SK-N-SH (cell line): ENCODE measurements around the gene HDAC8. TPM values are rescaled to one million over a fixed set of nuclear protein-coding genes. Genes with fewer than 3 reads are reported as not detected.
A peak's percentile ranks its signal among the peaks of the same experiment; 100 is the strongest.

Experiments used
- CTCF ChIA-PET: fragments of 300-600, 350-600 bp; formaldehyde crosslinking; extraction: SDS; loops from one replicate; lab custom pipeline; 2021; lab: Yijun Ruan, JAX
- POLR2A ChIA-PET: fragments of 350-600 bp; sonication (Branson Sonifier 250); formaldehyde crosslinking; extraction: SDS; loops from one replicate; lab custom pipeline; 2020; ENCODE audit warnings: antibody characterized with exemption, inconsistent platforms; lab: Yijun Ruan, JAX
- DNase-seq: peaks from one replicate; pipeline ENCODE4 v3.0.0; 2012
- H2AFZ ChIP-seq: fragments of 200-600 bp; sonication (generic); 2 replicates; pipeline ENCODE4 v1.8.1; 2016; ENCODE audit warnings: antibody characterized with exemption, mild to moderate bottlenecking, low read depth
- H3F3A ChIP-seq: fragments of 200-600 bp; sonication (generic); replicated peaks from 2 replicates; pipeline ENCODE3; 2016; ENCODE audit warnings: antibody characterized with exemption, mild to moderate bottlenecking; ENCODE audit not compliant: insufficient read depth
- H3K27ac ChIP-seq, 2 experiments: fragments of 200-500 bp in 1 of 2; fragments of 200-600 bp in 1 of 2; sonication (Bioruptor generic) in 1 of 2; sonication (generic), shearing (Covaris generic) in 1 of 2; 2 replicates each; pipeline versions ENCODE4 v1.5.1 to v1.6.1; 2014 to 2016; ENCODE audit warnings: low read depth in 2 of 2, inconsistent platforms in 1 of 2, low read length in 1 of 2, mild to moderate bottlenecking in 1 of 2, mixed read lengths in 1 of 2
- H3K27me3 ChIP-seq: fragments of 200-600 bp; sonication (generic), shearing (Covaris generic); 2 replicates; pipeline ENCODE4 v1.6.1; 2016; ENCODE audit warnings: mixed run types; ENCODE audit not compliant: insufficient read depth
- H3K36me3 ChIP-seq, 2 experiments: fragments of 200-500 bp in 1 of 2; fragments of 200-600 bp in 1 of 2; sonication (Bioruptor generic) in 1 of 2; sonication (generic) in 1 of 2; replicated peaks in 1 of 2; 2 replicates each; pipeline versions ENCODE3 to v1.5.1; 2014 to 2016; ENCODE audit warnings: low read length in 1 of 2, mild to moderate bottlenecking in 1 of 2; ENCODE audit not compliant: insufficient read depth in 2 of 2, control insufficient read depth in 1 of 2
- H3K4me1 ChIP-seq, 2 experiments: fragments of 200-500 bp in 1 of 2; fragments of 200-600 bp in 1 of 2; sonication (Bioruptor generic) in 1 of 2; sonication (generic), shearing (Covaris generic) in 1 of 2; 2 replicates each; pipeline versions ENCODE4 v1.5.1 to v1.6.1; 2014 to 2016; ENCODE audit warnings: low read depth in 1 of 2, low read length in 1 of 2, mixed run types in 1 of 2; ENCODE audit not compliant: insufficient read depth in 2 of 2, control insufficient read depth in 1 of 2
- H3K4me2 ChIP-seq: fragments of 200-600 bp; sonication (generic), shearing (Covaris generic); 2 replicates; pipeline ENCODE4 v1.6.1; 2017; ENCODE audit warnings: mixed run types
- H3K4me3 ChIP-seq, 2 experiments: fragments of 200-500 bp in 1 of 2; fragments of 200-600 bp in 1 of 2; sonication (Bioruptor generic) in 1 of 2; sonication (generic), shearing (Covaris generic) in 1 of 2; 2 replicates each; pipeline versions ENCODE4 v1.5.1 to v1.8.1; 2014 to 2016; ENCODE audit warnings: low read depth in 2 of 2, inconsistent platforms in 1 of 2, low read length in 1 of 2, mild to moderate bottlenecking in 1 of 2, mixed read lengths in 1 of 2, moderate library complexity in 1 of 2
- H3K79me2 ChIP-seq: fragments of 200-600 bp; sonication (generic); 2 replicates; pipeline ENCODE4 v1.8.1; 2017; ENCODE audit warnings: mild to moderate bottlenecking; ENCODE audit not compliant: insufficient read depth
- H3K9ac ChIP-seq: fragments of 200-600 bp; sonication (generic); 2 replicates; pipeline ENCODE4 v1.6.1; 2017; ENCODE audit warnings: mixed run types
- H3K9me2 ChIP-seq: fragments of 200-600 bp; sonication (generic); 2 replicates; pipeline ENCODE4 v1.6.1; 2017; ENCODE audit warnings: mixed run types
- H3K9me3 ChIP-seq: fragments of 200-600 bp; sonication (generic); 2 replicates; pipeline ENCODE4 v1.6.1; 2017; ENCODE audit warnings: mixed run types, mild to moderate bottlenecking, moderate library complexity
- H4K20me1 ChIP-seq: fragments of 200-600 bp; sonication (generic); 2 replicates; pipeline ENCODE4 v1.6.1; 2017; ENCODE audit warnings: mild to moderate bottlenecking, mixed run types; ENCODE audit not compliant: insufficient read depth
- CHD2 ChIP-seq: fragments of 150-350 bp; IDR thresholded peaks from 2 replicates; pipeline ENCODE4 v1.6.1; 2018; ENCODE audit warnings: low read length; ENCODE audit not compliant: partially characterized antibody
- CTCF ChIP-seq: fragments of 200-600 bp; sonication (generic); IDR thresholded peaks from 2 replicates; pipeline ENCODE4 v1.6.1; 2017; ENCODE audit warnings: antibody characterized with exemption, mild to moderate bottlenecking, moderate library complexity
- FOSL2 ChIP-seq: IDR thresholded peaks from 2 replicates; pipeline ENCODE4 v1.4.0; 2012; ENCODE audit warnings: low read depth, mild to moderate bottlenecking, moderate library complexity, borderline replicate concordance
- JUND ChIP-seq: IDR thresholded peaks from 2 replicates; pipeline ENCODE4 v1.4.0; 2012
- NFIC ChIP-seq: IDR thresholded peaks from 2 replicates; pipeline ENCODE4 v1.4.0; 2012; ENCODE audit warnings: borderline replicate concordance
- NRF1 ChIP-seq: IDR thresholded peaks from 2 replicates; pipeline ENCODE4 v1.6.1; 2012; ENCODE audit warnings: low read depth, mild to moderate bottlenecking, low read length
- PBX3 ChIP-seq: IDR thresholded peaks from 2 replicates; pipeline ENCODE4; 2012
- ZBTB33 ChIP-seq: IDR thresholded peaks from 2 replicates; pipeline ENCODE4 v1.4.0; 2012; ENCODE audit warnings: low read depth, borderline replicate concordance
- WGBS: methylation state at CpG from one replicate; pipeline ENCODE4 v1.1.6; 2017; ENCODE audit warnings: low lambda C conversion rate; 5-methylcytosine and 5-hydroxymethylcytosine counted together
- polyA plus RNA-seq, 3 experiments: library from polyadenylated mRNA; depleted of rRNA; stranded (reverse); fragments of >200 nt; gene quantifications; 2 replicates each; pipeline ENCODE4 v1.2.3, GENCODE V29; 2012

Gene HDAC8
- polyA plus RNA-seq, 1 of the 3 experiments (the other 2 are of a cell fraction) = 30.6 TPM

GRCh38 chrX:72573158-72573511 lies 492 bp upstream of the HDAC8 start:
- POLR2A ChIA-PET = no interaction called here

GRCh38 chrX:72569786-72570185 lies 2.9 kb downstream of the HDAC8 start:
- peaks cover 11% of the 10 kb centered on the region for H4K20me1 ChIP-seq
- ChIA-PET POLR2A (no interaction called here), CTCF (interaction anchor here (1.2 kb wide), 2 partner anchors 8 to 293 kb away, joined by 3 read pairs; partner anchors contain the start of gene RPS4X)
- WGBS = 46% methylated on average over 2 of the region's 2 CpGs
- no peak for DNase-seq
- H3K9me2 ChIP-seq = no peaks in the 10 kb centered on the region
- peak; percentile 26; the same call in 1 of the 2 replicates for TF ChIP-seq NFIC
- TF ChIP-seq FOSL2 = peak; percentile 10; the same call in 1 of the 2 replicates
- no peak for TF ChIP-seq CHD2
- peak; percentile 46 for TF ChIP-seq CTCF
- TF ChIP-seq PBX3 = peak; percentile 39; the same call in 1 of the 2 replicates
- TF ChIP-seq JUND = peak; percentile 15; the same call in 1 of the 2 replicates
- no peak for TF ChIP-seq NRF1
- TF ChIP-seq ZBTB33 = no peak
- no peak overlapping the region for H2AFZ ChIP-seq
- H3K36me3 ChIP-seq = peaks cover 33 to 47% of the 10 kb centered on the region in 2 experiments
- no peaks in the 10 kb centered on the region for H3K9me3 ChIP-seq
- no peaks in the 10 kb centered on the region for H3F3A ChIP-seq
- no peak overlapping the region for H3K4me3 ChIP-seq
- H3K27ac ChIP-seq = no peak overlapping the region
- H3K9ac ChIP-seq = no peak overlapping the region
- no peak overlapping the region for H3K4me2 ChIP-seq
- peaks cover 15% of the 10 kb centered on the region for H3K79me2 ChIP-seq
- no peaks in the 10 kb centered on the region; a peak in 1 of 4 replicates for H3K4me1 ChIP-seq
- H3K27me3 ChIP-seq = no peaks in the 10 kb centered on the region; the same call in 1 of the 2 replicates

More at GRCh38 chrX:72573158-72573511, 492 bp upstream of the HDAC8 start:
- Histone ChIP-seq H3K79me2 (peaks cover 15% of the 10 kb centered on the region), H4K20me1 (peaks cover 2% of the 10 kb centered on the region), H3K4me2 (peak overlapping the region; percentile 85)
- 1% methylated on average over 7 of the region's 7 CpGs for WGBS
- TF ChIP-seq CTCF (peak; percentile 24), JUND (no peak)
- TF ChIP-seq, all 33 proteins: peak for 1
- Histone ChIP-seq H3K36me3 (peaks cover 8 to 21% of the 10 kb centered on the region in 2 experiments), H3K9me3 (no peaks in the 10 kb centered on the region), H3K9me2 (no peaks in the 10 kb centered on the region), H3K9ac (peak overlapping the region; percentile 78), H3K27ac (peak overlapping the region in 1 of 2 experiments; percentile 63; a peak in 2 of 4 replicates), H3K27me3 (no peaks in the 10 kb centered on the region; the same call in 1 of the 2 replicates), H3F3A (no peaks in the 10 kb centered on the region), H3K4me3 (peak overlapping the region; percentile 78 to 88), H3K4me1 (no peaks in the 10 kb centered on the region; a peak in 1 of 4 replicates), H2AFZ (peak overlapping the region; percentile 92; the same call in 1 of the 2 replicates)
- DNase-seq = no peak
- CTCF ChIA-PET = interaction anchor here (1.0 kb wide), 1 partner anchor 9 kb away, joined by 3 read pairs; no protein-coding TSS in a partner anchor
